Brain microvascular endothelial cell (primary cell): Measurements from ENCODE around the gene CAMK2N2.

Source experiments
- DNase-seq: peaks from one replicate; pipeline ENCODE4 v3.0.0-alpha.2; 2020
- H3K27ac ChIP-seq: fragments of 250-450 bp; sonication (Bioruptor Pico); 2 replicates; pipeline ENCODE4 v1.5.1; 2020; ENCODE audit warnings: mild to moderate bottlenecking, moderate library complexity
- H3K27me3 ChIP-seq: fragments of 250-450 bp; sonication (Bioruptor Pico); replicated peaks from 2 replicates; pipeline ENCODE4 v1.5.1; 2020; ENCODE audit warnings: mild to moderate bottlenecking
- H3K36me3 ChIP-seq: fragments of 250-450 bp; sonication (Bioruptor Pico); replicated peaks from 2 replicates; pipeline ENCODE4 v1.5.1; 2020; ENCODE audit warnings: mild to moderate bottlenecking
- H3K4me3 ChIP-seq: 2 replicates; pipeline ENCODE4 v1.5.1; 2011; ENCODE audit warnings: low read depth, mild to moderate bottlenecking, control low read depth, low read length, moderate library complexity
- CTCF ChIP-seq: IDR thresholded peaks from 2 replicates; pipeline ENCODE4 v1.5.1; 2011; ENCODE audit warnings: low read depth, mild to moderate bottlenecking, moderate library complexity, low read length, control low read depth, inconsistent platforms; ENCODE audit errors: missing control alignments
- in situ Hi-C: cut with HindIII; loops from 2 replicates; pipeline ENCODE4 v1.10.0; 2017; ENCODE audit warnings: low sequenced_read_pairs, low pct_ligation_motif_present

Gene CAMK2N2

DNA sequence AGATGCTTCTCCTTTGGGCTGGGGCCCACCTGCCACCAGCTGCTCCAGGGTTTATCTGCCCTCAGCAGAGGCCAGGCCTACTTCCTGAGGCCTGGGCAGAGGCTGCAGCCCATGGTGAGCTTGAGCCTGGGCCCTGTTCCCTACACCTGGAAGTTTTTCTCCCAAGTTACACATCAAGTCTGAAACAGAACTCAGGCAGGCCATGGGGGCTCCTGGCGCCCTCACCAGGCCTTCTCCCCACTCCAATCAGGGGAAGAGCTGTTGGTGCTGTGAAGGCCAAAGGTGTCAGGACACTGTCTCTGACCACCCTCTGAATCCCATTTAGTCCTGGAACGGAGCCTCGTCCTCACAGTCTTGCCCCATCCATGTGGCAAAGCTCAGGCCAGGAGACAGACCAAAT lies 24.7 kb downstream of the CAMK2N2 start:
- in situ Hi-C loops = no loop called here
- no peak for DNase-seq
- H3K36me3 ChIP-seq = no peaks in the 10 kb centered on the region
- no peak overlapping the region for H3K27ac ChIP-seq
- H3K27me3 ChIP-seq = peaks cover 12% of the 10 kb centered on the region
- no peak for TF ChIP-seq CTCF
- no peak overlapping the region for H3K4me3 ChIP-seq

DNA sequence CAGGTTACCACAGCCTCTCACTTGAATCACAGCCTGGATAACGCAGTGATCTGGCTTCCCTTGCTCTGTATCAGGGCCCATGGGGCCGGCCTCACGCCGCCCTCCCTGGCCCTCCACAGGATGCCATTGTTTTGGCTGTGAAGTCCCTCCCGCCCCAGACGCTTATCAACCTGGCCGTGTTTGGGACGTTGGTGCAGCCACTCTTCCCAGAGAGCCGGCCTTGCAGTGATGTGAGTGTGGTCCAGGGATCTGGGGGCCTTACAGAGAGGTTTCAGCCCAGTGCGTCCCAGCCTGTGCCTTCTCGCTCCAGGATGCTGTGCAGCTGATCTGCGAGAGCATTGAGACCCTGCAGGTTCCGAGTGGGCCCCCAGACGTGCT lies 25.3 kb downstream of the CAMK2N2 start:
- Histone ChIP-seq H3K27me3 (peaks cover 18% of the 10 kb centered on the region), H3K27ac (no peak overlapping the region), H3K4me3 (no peak overlapping the region), H3K36me3 (no peaks in the 10 kb centered on the region)
- DNase-seq = no peak
- in situ Hi-C loops = no loop called here
- TF ChIP-seq CTCF = no peak

- in situ Hi-C loops = no loop called here
- no peak overlapping the region for H3K27ac ChIP-seq
Observed at GRCh38 chr3:184235381-184236032, 25.8 kb downstream of the CAMK2N2 start.

GRCh38 chr3:184234671-184235380 lies 26.5 kb downstream of the CAMK2N2 start:
- in situ Hi-C loops = no loop called here
- no peak for DNase-seq
- Histone ChIP-seq H3K36me3 (no peaks in the 10 kb centered on the region), H3K27ac (no peak overlapping the region), H3K4me3 (no peak overlapping the region), H3K27me3 (peaks cover 30% of the 10 kb centered on the region)
- TF ChIP-seq CTCF = no peak

More at GRCh38 chr3:184235381-184236032, 25.8 kb downstream of the CAMK2N2 start:
- peaks cover 23% of the 10 kb centered on the region for H3K27me3 ChIP-seq
- DNase-seq = no peak
- no peaks in the 10 kb centered on the region for H3K36me3 ChIP-seq
- no peak for TF ChIP-seq CTCF
- H3K4me3 ChIP-seq = no peak overlapping the region

- Histone ChIP-seq H3K36me3 (no peaks in the 10 kb centered on the region), H3K4me3 (no peak overlapping the region), H3K27ac (no peak overlapping the region), H3K27me3 (peaks cover 36% of the 10 kb centered on the region)
- peak; percentile 69 for DNase-seq
- no peak for TF ChIP-seq CTCF
- in situ Hi-C loops = no loop called here
Observed at GRCh38 chr3:184234224-184234623, 27.1 kb downstream of the CAMK2N2 start.
